HUDEP-2 (cell line): ENCODE results near the gene PRR5L.
A peak's percentile ranks its signal among the peaks of the same experiment; 100 is the strongest.

ENCODE experiments used
- DNase-seq, 76 experiments: peaks; one replicate each; lab custom pipeline; 2025; ENCODE audit not compliant: unreplicated experiment in 76 of 76; lab: John Stamatoyannopoulos, UW

Gene PRR5L

GRCh38 chr11:36427079-36427478 is 131.0 kb downstream of the PRR5L start:
- DNase-seq = no peak

- DNase-seq = no peak
Measured at GRCh38 chr11:36427876-36428275, 131.8 kb downstream of the PRR5L start.

- peak in 7 of 76 experiments; percentile 10 to 44 (median 24) for DNase-seq
Measured at GRCh38 chr11:36431429-36432092, 135.5 kb downstream of the PRR5L start.

- no peak for DNase-seq
Measured at GRCh38 chr11:36432093-36432469, 136.0 kb downstream of the PRR5L start.

- no peak for DNase-seq
Measured at GRCh38 chr11:36432738-36433137, 136.7 kb downstream of the PRR5L start.

GRCh38 chr11:36436064-36436463 is 140.0 kb downstream of the PRR5L start:
- no peak for DNase-seq

GRCh38 chr11:36436589-36436988 is 140.5 kb downstream of the PRR5L start:
- DNase-seq = no peak

GRCh38 chr11:36437413-36437812 is 141.3 kb downstream of the PRR5L start:
- DNase-seq = no peak

GRCh38 chr11:36438126-36438525 is 142.0 kb downstream of the PRR5L start:
- no peak for DNase-seq

GRCh38 chr11:36441610-36442208 is 145.6 kb downstream of the PRR5L start:
- no peak for DNase-seq

GRCh38 chr11:36443661-36444060 is 147.6 kb downstream of the PRR5L start:
- DNase-seq = no peak

- no peak for DNase-seq
Measured at GRCh38 chr11:36446135-36446534, 150.0 kb downstream of the PRR5L start.

GRCh38 chr11:36447514-36447913 is 151.4 kb downstream of the PRR5L start:
- no peak for DNase-seq

GRCh38 chr11:36447947-36448346 is 151.9 kb downstream of the PRR5L start:
- no peak for DNase-seq

- DNase-seq = no peak
Measured at GRCh38 chr11:36449561-36450096, 153.5 kb downstream of the PRR5L start.

- no peak for DNase-seq
Measured at GRCh38 chr11:36450110-36450572, 154.1 kb downstream of the PRR5L start.

- no peak for DNase-seq
Measured at GRCh38 chr11:36451045-36451444, 155.0 kb downstream of the PRR5L start.

- no peak for DNase-seq
Measured at GRCh38 chr11:36451681-36452080, 155.6 kb downstream of the PRR5L start.

GRCh38 chr11:36452236-36452940 is 156.3 kb downstream of the PRR5L start:
- no peak for DNase-seq

- peak in 1 of 76 experiments; percentile 16 for DNase-seq
Measured at GRCh38 chr11:36452961-36453360, 156.9 kb downstream of the PRR5L start.

- DNase-seq = no peak
Measured at GRCh38 chr11:36453678-36454077, 157.6 kb downstream of the PRR5L start.

- DNase-seq = no peak
Measured at GRCh38 chr11:36454551-36454940, 158.5 kb downstream of the PRR5L start.
